GM12874 (cell line): ENCODE measurements around the gene SPSB3.
A peak's percentile ranks its signal among the peaks of the same experiment; 100 is the strongest.

Experiments used
- CTCF ChIP-seq: IDR thresholded peaks from 2 replicates; pipeline ENCODE4 v1.5.1; 2011; ENCODE audit warnings: low read depth, mild to moderate bottlenecking, control low read depth, low read length, moderate library complexity; ENCODE audit not compliant: insufficient read depth

SPSB3 gene

DNA sequence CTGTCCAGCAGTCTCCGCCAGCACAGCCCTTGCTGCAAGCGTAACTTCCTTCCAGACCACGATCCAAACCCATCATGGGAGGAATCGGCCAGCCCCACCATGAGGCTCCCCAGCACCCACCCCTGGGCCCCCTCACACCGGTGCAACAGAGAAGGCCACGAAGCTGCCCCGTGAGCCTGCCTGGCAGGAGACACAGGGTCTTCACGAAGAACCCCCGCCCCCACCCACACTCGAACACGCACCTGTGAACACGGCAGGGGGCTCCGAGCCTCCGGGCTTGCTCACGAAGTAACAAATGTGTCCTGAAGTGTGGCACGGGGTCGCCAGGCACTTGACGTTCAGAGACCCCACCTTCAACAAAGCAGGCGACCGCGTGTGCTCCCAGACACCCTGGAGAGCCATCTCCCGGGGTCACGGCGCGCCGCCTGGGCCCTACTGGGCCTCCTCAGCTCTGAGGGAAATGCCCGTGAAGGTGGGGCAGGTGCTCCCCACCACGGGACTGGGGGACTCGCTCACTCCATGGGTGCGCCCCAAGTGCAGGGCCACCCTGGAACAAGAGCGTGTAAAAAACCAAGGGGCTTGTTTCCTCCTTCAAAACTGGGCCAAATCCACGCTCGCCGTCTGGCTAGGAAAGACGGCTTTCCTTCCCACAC lies 36.6 kb upstream of the SPSB3 start:
- TF ChIP-seq CTCF = no peak

DNA sequence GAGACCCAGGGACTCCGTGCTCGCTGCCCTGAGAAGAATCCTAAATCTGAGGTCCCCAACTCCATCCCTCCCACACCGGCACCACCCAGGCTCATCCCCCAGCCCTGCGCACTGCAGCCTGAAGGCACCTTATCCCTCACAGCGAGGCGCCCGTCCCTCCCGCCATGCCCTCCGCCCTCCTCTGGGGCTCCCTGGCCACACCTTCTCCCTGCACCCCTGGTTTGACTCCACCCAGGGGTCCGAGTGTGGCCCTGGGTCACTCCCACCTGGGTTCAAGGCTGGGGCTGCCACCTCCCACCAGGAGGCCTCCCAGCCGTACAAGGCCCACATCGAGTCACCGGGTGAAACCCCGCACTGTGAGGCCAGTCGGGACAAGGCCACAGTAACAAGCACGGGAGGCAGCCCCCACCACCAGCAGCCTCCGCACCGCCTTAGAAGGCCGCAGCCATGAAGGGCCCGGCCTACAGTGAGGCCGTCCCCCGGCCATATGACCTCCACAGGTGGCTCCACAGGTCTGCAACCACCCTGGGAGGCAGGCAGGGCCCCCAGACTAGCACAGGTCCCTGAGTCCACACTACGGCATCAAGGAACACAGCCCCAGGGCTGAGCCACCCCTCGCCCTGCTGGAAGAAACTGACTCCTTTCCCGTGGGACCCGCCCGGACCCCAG lies 36.0 kb upstream of the SPSB3 start:
- no peak for TF ChIP-seq CTCF

GRCh38 chr16:1817716-1818115 lies 35.3 kb upstream of the SPSB3 start:
- no peak for TF ChIP-seq CTCF

DNA sequence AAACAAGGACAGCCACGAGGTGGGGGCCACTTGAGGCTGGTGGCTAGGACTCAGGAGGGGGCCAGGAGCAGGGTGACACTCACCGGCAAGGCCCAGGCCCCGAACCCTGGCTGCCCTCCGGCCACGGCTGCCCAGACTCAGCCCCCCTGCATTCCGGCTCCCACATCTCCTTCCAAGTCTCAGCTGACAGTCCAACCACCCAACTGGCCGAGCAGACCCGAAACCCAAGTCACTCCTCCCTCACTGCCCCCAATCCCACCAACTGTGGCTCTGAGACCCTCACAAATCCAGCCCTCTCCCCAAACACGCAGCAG lies 34.9 kb upstream of the SPSB3 start:
- TF ChIP-seq CTCF = no peak

- TF ChIP-seq CTCF = no peak
These were observed 34.3 kb upstream of the SPSB3 start for GRCh38 chr16:1816396-1817275.

DNA sequence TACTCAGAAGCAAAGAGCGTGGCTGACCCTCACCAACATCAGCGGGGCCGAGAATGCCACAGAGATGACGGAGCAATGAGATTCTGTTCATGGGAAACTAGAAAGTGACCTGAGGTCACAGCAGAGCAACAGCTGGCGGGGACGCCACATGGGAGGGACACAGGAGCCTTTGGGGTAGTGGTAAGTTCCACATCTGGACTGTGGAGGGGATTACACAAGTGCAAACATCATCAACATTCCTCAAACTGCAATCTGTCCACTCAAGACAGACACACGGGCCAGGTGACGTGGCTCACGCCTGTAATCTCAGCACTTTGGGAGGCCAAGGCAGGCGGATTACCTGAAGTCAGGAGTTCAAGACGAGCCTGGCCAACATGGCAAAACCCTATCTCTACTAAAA lies 33.1 kb upstream of the SPSB3 start:
- no peak for TF ChIP-seq CTCF

DNA sequence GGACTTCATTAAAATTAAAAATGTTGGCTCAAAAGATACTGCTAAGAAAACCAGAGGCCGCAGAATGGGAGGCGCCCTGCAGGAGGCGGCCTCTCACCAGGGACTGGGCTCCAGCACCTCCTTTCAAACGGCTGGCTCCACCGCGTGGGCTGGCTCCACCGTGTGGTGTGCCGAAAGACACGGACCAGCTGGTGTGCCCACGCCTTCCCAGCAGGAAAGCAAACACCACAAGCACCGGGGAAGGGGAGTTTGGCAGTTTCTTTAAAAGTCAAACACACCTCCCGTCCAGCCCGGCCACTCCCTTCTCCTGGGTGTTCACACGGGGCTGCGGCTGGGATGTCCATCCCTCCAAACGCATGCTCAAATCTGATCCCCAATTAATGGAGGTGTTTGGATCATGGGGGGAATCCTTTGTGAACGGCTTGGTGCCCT lies 30.4 kb upstream of the SPSB3 start:
- peak; percentile 19; the same call in 1 of the 2 replicates for TF ChIP-seq CTCF
